Measurements from ENCODE around the gene PLEKHG1. TPM values are rescaled to one million over a fixed set of nuclear protein-coding genes. Genes with fewer than 3 reads are reported as not detected.

Gene PLEKHG1
- polyA plus RNA-seq, 1 experiment, result 0.39 TPM

DNA sequence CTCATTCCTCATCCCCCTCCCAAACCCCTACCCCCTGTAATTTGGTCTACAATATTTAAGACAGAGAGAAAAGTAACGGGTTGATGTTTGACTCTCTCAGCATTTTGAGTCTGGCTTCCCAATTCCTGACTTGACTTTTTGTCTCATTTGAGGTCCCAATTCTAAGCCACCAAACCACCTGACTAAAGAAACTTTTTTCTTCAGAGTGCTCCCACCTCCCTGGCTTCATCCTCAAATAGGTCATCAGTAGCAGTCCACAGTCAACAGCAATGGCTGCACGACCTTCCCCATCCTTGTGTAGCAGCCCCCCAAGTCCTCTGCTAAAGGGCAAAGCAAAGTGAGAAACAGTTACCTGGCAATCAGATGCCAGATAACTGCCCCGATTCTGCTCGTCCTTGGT lies 1.8 kb downstream of the PLEKHG1 start:
- ChIA-PET CTCF (no interaction called here), POLR2A (no interaction called here)
- no peak for DNase-seq (ENCODE audit: low read depth)
- TF ChIP-seq, protein P1, sequence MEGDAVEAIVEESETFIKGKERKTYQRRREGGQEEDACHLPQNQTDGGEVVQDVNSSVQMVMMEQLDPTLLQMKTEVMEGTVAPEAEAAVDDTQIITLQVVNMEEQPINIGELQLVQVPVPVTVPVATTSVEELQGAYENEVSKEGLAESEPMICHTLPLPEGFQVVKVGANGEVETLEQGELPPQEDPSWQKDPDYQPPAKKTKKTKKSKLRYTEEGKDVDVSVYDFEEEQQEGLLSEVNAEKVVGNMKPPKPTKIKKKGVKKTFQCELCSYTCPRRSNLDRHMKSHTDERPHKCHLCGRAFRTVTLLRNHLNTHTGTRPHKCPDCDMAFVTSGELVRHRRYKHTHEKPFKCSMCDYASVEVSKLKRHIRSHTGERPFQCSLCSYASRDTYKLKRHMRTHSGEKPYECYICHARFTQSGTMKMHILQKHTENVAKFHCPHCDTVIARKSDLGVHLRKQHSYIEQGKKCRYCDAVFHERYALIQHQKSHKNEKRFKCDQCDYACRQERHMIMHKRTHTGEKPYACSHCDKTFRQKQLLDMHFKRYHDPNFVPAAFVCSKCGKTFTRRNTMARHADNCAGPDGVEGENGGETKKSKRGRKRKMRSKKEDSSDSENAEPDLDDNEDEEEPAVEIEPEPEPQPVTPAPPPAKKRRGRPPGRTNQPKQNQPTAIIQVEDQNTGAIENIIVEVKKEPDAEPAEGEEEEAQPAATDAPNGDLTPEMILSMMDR (IDR thresholded peaks at IDR 0.05; ENCODE audit: insufficient read depth, low read depth, low read length), result no peak
- no peak overlapping the region for H3K4me3 ChIP-seq (ENCODE audit: low read depth, low read length)
- peaks cover 20% of the 10 kb centered on the region for H3K27me3 ChIP-seq (ENCODE audit: control insufficient read depth, insufficient read depth, low read length)
- H3K36me3 ChIP-seq (ENCODE audit: control insufficient read depth, insufficient read depth, low read length), result no peaks in the 10 kb centered on the region

DNA sequence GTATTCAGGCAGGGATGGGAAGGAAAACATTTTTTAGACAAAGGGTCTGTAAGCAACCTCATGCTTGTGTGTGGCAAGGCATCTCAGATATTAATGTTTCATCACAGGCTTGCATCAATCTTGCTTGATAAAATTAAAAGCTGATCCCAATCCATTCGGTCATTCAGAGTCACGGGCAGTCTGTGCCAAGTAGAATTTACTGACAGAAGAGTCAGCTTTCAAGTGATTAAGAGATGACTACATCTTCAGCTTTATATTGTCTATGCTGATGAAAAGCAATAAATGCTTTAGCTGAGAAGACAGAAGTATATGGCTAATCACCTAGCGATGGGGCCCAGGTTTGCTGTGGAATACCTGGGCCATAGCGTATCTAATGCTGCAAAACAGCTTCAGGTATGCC lies 3.5 kb downstream of the PLEKHG1 start:
- no peak for DNase-seq (ENCODE audit: low read depth)
- TF ChIP-seq, protein P1 (IDR thresholded peaks at IDR 0.05; ENCODE audit: insufficient read depth, low read depth, low read length), result no peak
- ChIA-PET CTCF (interaction anchor here (1.0 to 1.3 kb wide), 2 partner anchors 12 to 180 kb away, joined by 3 to 4 read pairs; no protein-coding TSS in a partner anchor), POLR2A (no interaction called here)
- H3K4me3 ChIP-seq (ENCODE audit: low read depth, low read length), result no peak overlapping the region
- no peaks in the 10 kb centered on the region for H3K36me3 ChIP-seq (ENCODE audit: control insufficient read depth, insufficient read depth, low read length)
- H3K27me3 ChIP-seq (ENCODE audit: control insufficient read depth, insufficient read depth, low read length), result peaks cover 15% of the 10 kb centered on the region

DNA sequence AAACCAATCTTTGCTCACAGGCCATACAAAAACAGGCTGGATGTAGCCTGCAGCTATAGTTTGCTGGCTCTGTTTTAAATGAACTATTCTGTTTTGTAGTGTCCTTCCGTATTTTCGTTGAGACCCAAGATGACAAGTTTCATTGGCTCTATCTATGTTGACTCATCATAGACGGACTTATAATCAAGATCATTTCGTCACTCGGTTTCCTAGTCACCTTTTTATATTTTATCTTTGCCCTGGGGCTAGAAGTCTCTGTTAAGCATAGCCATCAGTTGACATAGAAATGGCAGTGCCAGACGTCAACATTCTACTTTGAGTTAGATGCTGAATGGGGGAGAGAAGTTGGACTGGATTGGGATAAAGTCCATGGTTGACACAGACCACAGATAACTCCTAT lies 4.8 kb downstream of the PLEKHG1 start:
- POLR2A ChIA-PET, result no interaction called here
- TF ChIP-seq, protein P1 (IDR thresholded peaks at IDR 0.05; ENCODE audit: insufficient read depth, low read depth, low read length), result no peak
- no peaks in the 10 kb centered on the region for H3K36me3 ChIP-seq (ENCODE audit: control insufficient read depth, insufficient read depth, low read length)

DNA sequence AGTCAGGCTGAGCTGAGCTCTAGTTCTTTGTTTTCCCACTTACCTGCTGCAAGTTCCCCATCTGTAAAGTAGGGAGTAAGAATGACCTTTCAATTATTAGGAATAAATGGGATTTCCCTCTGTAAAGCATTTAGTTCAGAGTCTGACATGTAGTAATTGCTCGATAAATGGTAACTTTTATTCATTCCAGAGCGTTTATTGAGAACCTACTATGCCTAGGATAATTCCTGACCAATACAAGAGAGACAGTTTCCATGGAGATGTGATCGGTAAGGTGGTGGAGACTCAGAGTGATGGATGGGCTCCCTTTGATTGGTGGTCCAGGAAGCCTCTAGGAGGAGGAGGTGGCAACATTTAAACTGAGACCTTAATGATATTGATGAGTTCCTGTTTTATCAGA lies 5.6 kb downstream of the PLEKHG1 start:
- Histone ChIP-seq H3K36me3 (ENCODE audit: control insufficient read depth, insufficient read depth, low read length) (no peaks in the 10 kb centered on the region), H3K27me3 (ENCODE audit: control insufficient read depth, insufficient read depth, low read length) (peaks cover 7% of the 10 kb centered on the region)
- TF ChIP-seq, protein P1 (IDR thresholded peaks at IDR 0.05; ENCODE audit: insufficient read depth, low read depth, low read length), result no peak

More for the DNA sequence above, 4.8 kb downstream of the PLEKHG1 start:
- Histone ChIP-seq H3K27me3 (ENCODE audit: control insufficient read depth, insufficient read depth, low read length) (peaks cover 8% of the 10 kb centered on the region), H3K4me3 (ENCODE audit: low read depth, low read length) (no peak overlapping the region)
- CTCF ChIA-PET, result no interaction called here
- no peak for DNase-seq (ENCODE audit: low read depth)

DNA sequence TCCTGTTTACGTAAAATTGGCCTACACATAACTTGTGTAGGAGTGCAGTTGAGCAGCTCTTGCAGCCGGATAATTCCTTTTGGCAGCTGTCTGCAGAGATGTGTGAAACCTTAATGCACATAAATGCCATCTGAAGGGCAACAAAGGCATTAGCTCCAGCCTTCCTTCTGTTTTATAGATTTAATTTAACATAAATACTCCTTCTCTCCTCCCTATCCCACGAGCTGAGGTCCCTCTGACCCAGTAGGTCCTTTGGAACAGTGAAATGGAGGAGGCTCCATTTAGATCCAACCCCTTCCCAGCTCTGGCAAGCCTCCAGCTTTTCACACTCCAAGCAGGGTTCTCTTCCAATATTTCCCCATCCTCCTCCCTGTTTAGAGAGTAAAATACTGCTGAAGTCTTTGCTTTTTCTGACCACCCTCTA lies 6.5 kb downstream of the PLEKHG1 start:
- Histone ChIP-seq H3K36me3 (ENCODE audit: control insufficient read depth, insufficient read depth, low read length) (no peaks in the 10 kb centered on the region), H3K27me3 (ENCODE audit: control insufficient read depth, insufficient read depth, low read length) (peaks cover 4% of the 10 kb centered on the region), H3K4me3 (ENCODE audit: low read depth, low read length) (no peak overlapping the region)
- TF ChIP-seq, protein P1 (IDR thresholded peaks at IDR 0.05; ENCODE audit: insufficient read depth, low read depth, low read length), result no peak
- ChIA-PET POLR2A (no interaction called here), CTCF (no interaction called here)
- no peak for DNase-seq (ENCODE audit: low read depth)

More for the DNA sequence above, 5.6 kb downstream of the PLEKHG1 start:
- ChIA-PET POLR2A (no interaction called here), CTCF (no interaction called here)
- DNase-seq (ENCODE audit: low read depth), result no peak
- H3K4me3 ChIP-seq (ENCODE audit: low read depth, low read length), result no peak overlapping the region
